Measurements from ENCODE around the gene TCP11L2. TPM values are rescaled to one million over a fixed set of nuclear protein-coding genes. Genes with fewer than 3 reads are reported as not detected.

Gene TCP11L2
- total RNA-seq, 4 donors from 2014 or later: 22.3 to 59.7 (median 45.2) TPM

DNA sequence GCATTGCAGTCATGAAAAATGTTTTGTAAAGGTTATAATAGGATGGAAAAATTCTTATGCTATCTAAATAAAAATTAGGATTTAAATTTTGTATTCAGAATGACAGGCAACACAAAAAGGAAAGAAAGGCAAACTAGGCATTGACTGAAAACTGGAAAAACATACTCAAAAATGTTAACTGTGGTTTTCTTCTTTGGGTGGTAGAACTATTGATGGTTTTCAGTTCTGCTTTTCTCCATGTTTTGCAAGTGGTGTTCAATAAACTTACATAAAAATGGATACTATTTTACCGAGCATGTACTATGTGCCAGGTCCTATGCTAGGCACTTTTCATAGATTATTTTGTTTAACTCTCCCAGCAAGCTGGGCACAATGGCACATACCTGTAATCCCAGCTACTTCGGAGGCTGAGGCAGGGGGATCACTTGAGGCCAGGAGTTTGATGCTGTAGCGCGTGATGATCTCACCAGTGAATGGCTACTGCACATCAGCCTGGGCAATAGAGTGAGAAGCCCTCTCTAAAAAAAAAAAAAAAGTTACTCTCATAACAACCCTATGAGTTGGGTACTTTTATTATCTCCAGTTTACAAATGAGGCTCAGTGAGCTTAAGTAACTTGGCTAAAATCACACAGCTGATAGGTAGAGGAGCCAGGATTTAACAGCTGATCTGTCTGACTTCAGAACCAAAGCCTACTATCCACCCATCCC lies 26.3 kb upstream of the TCP11L2 start:
- TF ChIP-seq POLR2A (IDR thresholded peaks at IDR 0.05) (no peak), CTCF (IDR thresholded peaks at IDR 0.05) (no peak)

GRCh38 chr12:106280106-106280505 lies 22.4 kb upstream of the TCP11L2 start:
- Histone ChIP-seq H3K4me1 (no peaks in the 10 kb centered on the region), H3K4me3 (no peak overlapping the region), H3K36me3 (no peaks in the 10 kb centered on the region), H3K27ac (no peak overlapping the region), H3K9me3 (no peaks in the 10 kb centered on the region), H3K27me3 (no peaks in the 10 kb centered on the region)
- DNase-seq: no peak
- intact Hi-C loops (cut with DNase I; ENCODE audit: low total_unique reads): loop anchor here (5.0 kb wide), 1 partner anchor 53 kb away; no protein-coding TSS in a partner anchor
- TF ChIP-seq CTCF (IDR thresholded peaks at IDR 0.05): no peak
- no peak for TF ChIP-seq POLR2A (IDR thresholded peaks at IDR 0.05)

More for the DNA sequence above, 26.3 kb upstream of the TCP11L2 start:
- Histone ChIP-seq H3K4me1 (no peaks in the 10 kb centered on the region), H3K4me3 (no peak overlapping the region), H3K27me3 (no peaks in the 10 kb centered on the region), H3K27ac (no peak overlapping the region), H3K9me3 (no peaks in the 10 kb centered on the region), H3K36me3 (no peaks in the 10 kb centered on the region)
- intact Hi-C loops (cut with DNase I; ENCODE audit: low total_unique reads): no loop called here
- no peak for DNase-seq

GRCh38 chr12:106281056-106281782 lies 21.3 kb upstream of the TCP11L2 start:
- DNase-seq: no peak
- H3K36me3 ChIP-seq: no peaks in the 10 kb centered on the region
- no peaks in the 10 kb centered on the region for H3K9me3 ChIP-seq
- intact Hi-C loops (cut with DNase I; ENCODE audit: low total_unique reads): loop anchor here (5.0 kb wide), 1 partner anchor 54 kb away; no protein-coding TSS in a partner anchor
- TF ChIP-seq POLR2A (IDR thresholded peaks at IDR 0.05) (no peak), CTCF (IDR thresholded peaks at IDR 0.05) (no peak)
- H3K4me1 ChIP-seq: no peaks in the 10 kb centered on the region
- no peaks in the 10 kb centered on the region for H3K27me3 ChIP-seq
- H3K27ac ChIP-seq: no peak overlapping the region
- no peak overlapping the region for H3K4me3 ChIP-seq

GRCh38 chr12:106281804-106282203 lies 20.7 kb upstream of the TCP11L2 start:
- no peaks in the 10 kb centered on the region for H3K9me3 ChIP-seq
- H3K27ac ChIP-seq: no peak overlapping the region
- TF ChIP-seq POLR2A (IDR thresholded peaks at IDR 0.05): no peak
- TF ChIP-seq CTCF (IDR thresholded peaks at IDR 0.05): no peak
- H3K4me1 ChIP-seq: no peaks in the 10 kb centered on the region
- no peak for DNase-seq
- H3K4me3 ChIP-seq: no peak overlapping the region
- H3K36me3 ChIP-seq: no peaks in the 10 kb centered on the region
- no peaks in the 10 kb centered on the region for H3K27me3 ChIP-seq
- intact Hi-C loops (cut with DNase I; ENCODE audit: low total_unique reads): loop anchor here (5.0 kb wide), 1 partner anchor 55 kb away; no protein-coding TSS in a partner anchor

Data from uterus (tissue), 4 donors.